Adrenal gland (tissue), 12 donors: Measurements from ENCODE around the gene RAD23A. TPM values are rescaled to one million over a fixed set of nuclear protein-coding genes. Genes with fewer than 3 reads are reported as not detected.
A peak's percentile ranks its signal among the peaks of the same experiment; 100 is the strongest.

ENCODE experiments used
- DNase-seq, 7 donors: peaks; one replicate each; pipeline ENCODE4 v3.0.0-alpha.2; 2019 to 2020
- H3K27ac ChIP-seq, 5 donors: fragments of 200-600 bp; sonication (generic) in 4 of 5; 1 replicate in 3 of 5; 2 replicates in 2 of 5; pipeline versions ENCODE4 v1.5.1 to v1.8.0; 2016 to 2020; ENCODE audit warnings: mild to moderate bottlenecking in 1 of 5
- H3K27me3 ChIP-seq: fragments of 200-600 bp; 2 replicates; pipeline ENCODE4 v1.8.0; 2021
- H3K36me3 ChIP-seq, 2 donors: fragments of 200-600 bp; replicated peaks in 1 of 2; 1 replicate in 1 of 2; 2 replicates in 1 of 2; pipeline versions ENCODE4 v1.5.1 to v1.8.0; 2018 to 2022
- H3K4me1 ChIP-seq, 2 donors: fragments of 200-600 bp; replicated peaks in 1 of 2; 1 replicate in 1 of 2; 2 replicates in 1 of 2; pipeline versions ENCODE4 v1.5.1 to v1.8.0; 2018 to 2021
- H3K4me3 ChIP-seq, 4 donors: fragments of 200-600 bp; sonication (generic) in 3 of 4; one replicate each; pipeline ENCODE4 v1.5.1; 2016 to 2018
- H3K9me3 ChIP-seq, 3 donors: fragments of 200-600 bp; sonication (generic) in 1 of 3; replicated peaks in 1 of 3; 1 replicate in 2 of 3; 2 replicates in 1 of 3; pipeline versions ENCODE4 v1.5.1 to v1.8.0; 2016 to 2021
- POLR2A ChIP-seq, 2 donors: fragments of 450-650 bp; IDR thresholded peaks; one replicate each; pipeline ENCODE4 v1.6.1; 2017; ENCODE audit warnings: antibody characterized with exemption in 2 of 2, mild to moderate bottlenecking in 2 of 2, moderate library complexity in 1 of 2
- whole genome bisulfite sequencing, 4 donors: extraction: QIAGEN DNeasy Blood & Tissue Kit in 2 of 4; methylation state at CpG; one replicate each; pipeline versions ENCODE4 v1.1.5 to v1.1.7; 2013 to 2017; 5-methylcytosine and 5-hydroxymethylcytosine counted together
- intact Hi-C, 2 donors: fragments of 100-400 bp; cut with DNase I; formaldehyde crosslinking; loops; one replicate each; pipeline versions ENCODE4 v1.14.1 to v1.15.0; 2022 to 2023
- polyA plus RNA-seq, 3 donors: library from polyadenylated mRNA; stranded (reverse); fragments of 200-250 nt in 2 of 3; fragments of 350-450 nt in 1 of 3; fragmentation: Illumina TruSeq in 1 of 3; extraction: RNeasy Lipid Tissue Mini Kit (QIAGEN cat#74804) in 1 of 3; gene quantifications; one replicate each; pipeline ENCODE4 v1.2.3, GENCODE V29; 2013 to 2014
- total RNA-seq, 9 donors: library from RNA; depleted of rRNA in 4 of 9; stranded (reverse); fragments of >200 nt in 4 of 9; fragments of 120-200 nt in 1 of 9; fragmentation: NEBNext Ultra II Directional in 1 of 9; extraction: Animal tissue kit (Norgen Biotek cat#: 25700) in 1 of 9; gene quantifications; one replicate each; pipeline versions ENCODE4 v1.1.0 to v1.2.4, GENCODE V29; 2013 to 2023
- TF ChIP-seq, protein P1 (sequence below), 6 experiments: fragments of 450-650 bp in 4 of 6; fragments of 200-600 bp in 2 of 6; sonication (generic) in 1 of 6; IDR thresholded peaks; 1 replicate in 5 of 6; 2 replicates in 1 of 6; pipeline versions ENCODE4 v1.5.1 to v1.8.0; 2016 to 2021; ENCODE audit warnings: antibody characterized with exemption in 6 of 6, mild to moderate bottlenecking in 2 of 6, moderate library complexity in 1 of 6
- donor health status: healthy with polysubstance abuse.
- donor health status: Bipolar disorder and iron deficiency.
- donor health status: DM: yes; HTN: yes; CAD: no.
- donor health status: DM: no; HTN: no; CAD: no.
- donor health status: DM: no; HTN: no; CAD: no.
- donor health status: DM: yes; HTN: yes; CAD: no.

The RAD23A gene
- total and polyA plus RNA-seq, 12 donors = 66.5 to 240 (median 112) TPM

- H3K4me1 ChIP-seq = peaks cover 5 to 36% of the 10 kb centered on the region in 2 donors
- H3K27ac ChIP-seq = peak overlapping the region in 2 of 5 donors; percentile 8 to 17
- intact Hi-C loops = no loop called here
- peaks cover 0 to 58% of the 10 kb centered on the region in 2 donors for H3K36me3 ChIP-seq
- H3K4me3 ChIP-seq = no peak overlapping the region
- no peak for DNase-seq
- H3K27me3 ChIP-seq = no peaks in the 10 kb centered on the region
- no peaks in the 10 kb centered on the region for H3K9me3 ChIP-seq
- no peak for TF ChIP-seq POLR2A (IDR thresholded peaks at IDR 0.05)
- TF ChIP-seq, protein P1, sequence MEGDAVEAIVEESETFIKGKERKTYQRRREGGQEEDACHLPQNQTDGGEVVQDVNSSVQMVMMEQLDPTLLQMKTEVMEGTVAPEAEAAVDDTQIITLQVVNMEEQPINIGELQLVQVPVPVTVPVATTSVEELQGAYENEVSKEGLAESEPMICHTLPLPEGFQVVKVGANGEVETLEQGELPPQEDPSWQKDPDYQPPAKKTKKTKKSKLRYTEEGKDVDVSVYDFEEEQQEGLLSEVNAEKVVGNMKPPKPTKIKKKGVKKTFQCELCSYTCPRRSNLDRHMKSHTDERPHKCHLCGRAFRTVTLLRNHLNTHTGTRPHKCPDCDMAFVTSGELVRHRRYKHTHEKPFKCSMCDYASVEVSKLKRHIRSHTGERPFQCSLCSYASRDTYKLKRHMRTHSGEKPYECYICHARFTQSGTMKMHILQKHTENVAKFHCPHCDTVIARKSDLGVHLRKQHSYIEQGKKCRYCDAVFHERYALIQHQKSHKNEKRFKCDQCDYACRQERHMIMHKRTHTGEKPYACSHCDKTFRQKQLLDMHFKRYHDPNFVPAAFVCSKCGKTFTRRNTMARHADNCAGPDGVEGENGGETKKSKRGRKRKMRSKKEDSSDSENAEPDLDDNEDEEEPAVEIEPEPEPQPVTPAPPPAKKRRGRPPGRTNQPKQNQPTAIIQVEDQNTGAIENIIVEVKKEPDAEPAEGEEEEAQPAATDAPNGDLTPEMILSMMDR (IDR thresholded peaks at IDR 0.05) = no peak
- WGBS, 4 donors = 78 to 94% (median 87%) methylated on average over 2 of the region's 2 CpGs
Observed at GRCh38 chr19:12940897-12941296, 4.8 kb upstream of the RAD23A start.

- no peak overlapping the region for H3K4me3 ChIP-seq
- H3K4me1 ChIP-seq = peaks cover 0 to 44% of the 10 kb centered on the region in 2 donors
- peak in 1 of 7 donors; percentile 33 for DNase-seq
- no peaks in the 10 kb centered on the region for H3K9me3 ChIP-seq
- intact Hi-C loops = no loop called here
- WGBS, 4 donors = 73 to 85% (median 82%) methylated on average over 18 of the region's 18 CpGs
- H3K27ac ChIP-seq = peak overlapping the region in 1 of 5 donors; percentile 9
- TF ChIP-seq, protein P1 (IDR thresholded peaks at IDR 0.05) = no peak
- no peak for TF ChIP-seq POLR2A (IDR thresholded peaks at IDR 0.05)
- H3K36me3 ChIP-seq = peaks cover 0 to 66% of the 10 kb centered on the region in 2 donors
- no peaks in the 10 kb centered on the region for H3K27me3 ChIP-seq
Observed at GRCh38 chr19:12943437-12944044, 2.1 kb upstream of the RAD23A start.

DNA sequence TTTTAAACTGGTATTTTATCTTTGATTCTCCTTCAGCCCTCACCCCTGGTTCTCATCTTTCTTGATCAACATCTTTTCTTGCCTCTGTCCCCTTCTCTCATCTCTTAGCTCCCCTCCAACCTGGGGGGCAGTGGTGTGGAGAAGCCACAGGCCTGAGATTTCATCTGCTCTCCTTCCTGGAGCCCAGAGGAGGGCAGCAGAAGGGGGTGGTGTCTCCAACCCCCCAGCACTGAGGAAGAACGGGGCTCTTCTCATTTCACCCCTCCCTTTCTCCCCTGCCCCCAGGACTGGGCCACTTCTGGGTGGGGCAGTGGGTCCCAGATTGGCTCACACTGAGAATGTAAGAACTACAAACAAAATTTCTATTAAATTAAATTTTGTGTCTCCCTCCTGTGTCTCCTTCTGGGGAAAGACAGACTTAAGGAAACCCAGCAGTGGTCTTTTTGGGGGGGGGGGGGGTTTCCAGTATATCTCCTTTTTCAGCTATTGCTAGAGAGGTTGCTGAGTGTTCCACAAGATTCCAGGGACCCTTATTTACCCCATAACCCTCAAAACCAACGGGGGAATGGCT, 1.5 kb upstream of the RAD23A start:
- DNase-seq = no peak
- H3K36me3 ChIP-seq = peaks cover 0 to 73% of the 10 kb centered on the region in 2 donors
- H3K27ac ChIP-seq = no peak overlapping the region
- H3K4me1 ChIP-seq = peaks cover 0 to 44% of the 10 kb centered on the region in 2 donors
- 65 to 87% (median 67%) methylated on average over 2 of the region's 2 CpGs for WGBS, 4 donors
- intact Hi-C loops = no loop called here
- no peak overlapping the region for H3K4me3 ChIP-seq
- H3K9me3 ChIP-seq = no peaks in the 10 kb centered on the region
- TF ChIP-seq, protein P1 (IDR thresholded peaks at IDR 0.05) = no peak
- no peak for TF ChIP-seq POLR2A (IDR thresholded peaks at IDR 0.05)
- H3K27me3 ChIP-seq = no peaks in the 10 kb centered on the region

DNA sequence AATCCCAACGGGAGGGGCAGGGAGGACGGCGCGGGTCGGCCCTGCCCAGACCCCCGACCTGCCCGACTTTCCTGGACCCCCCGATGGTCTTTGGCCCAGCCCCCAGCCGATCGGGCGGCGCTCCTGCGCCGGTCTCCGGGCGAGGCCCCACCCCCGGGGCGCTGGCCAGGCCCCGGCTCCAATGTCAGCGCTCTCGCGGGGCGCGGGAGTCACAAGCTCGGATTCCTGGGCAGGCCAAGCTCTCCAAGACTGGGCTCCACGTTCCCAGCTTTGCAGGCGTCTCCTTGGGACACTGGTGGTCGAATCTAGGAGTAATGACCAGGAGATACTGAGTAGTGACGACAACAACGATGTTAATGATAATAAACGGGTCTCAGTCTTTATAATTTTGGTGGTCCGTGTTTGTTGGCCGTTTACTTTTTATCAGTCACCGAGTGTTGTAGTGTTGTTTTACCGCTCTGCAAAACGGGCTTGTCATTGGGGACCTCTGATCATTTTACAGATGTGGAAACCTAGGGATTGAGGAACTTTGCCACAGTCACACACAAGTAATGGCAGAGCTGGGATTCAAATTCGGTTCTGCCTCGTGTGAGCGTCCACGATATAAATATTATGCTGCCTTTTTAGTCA, 545 bp downstream of the RAD23A start:
- TF ChIP-seq, protein P1 (IDR thresholded peaks at IDR 0.05) = no peak
- TF ChIP-seq POLR2A (IDR thresholded peaks at IDR 0.05) = no peak
- WGBS, 4 donors = 0 to 1% (median 1%) methylated on average over 12 to 40 of the region's 40 CpGs
- Histone ChIP-seq H3K9me3 (no peaks in the 10 kb centered on the region), H3K27me3 (no peaks in the 10 kb centered on the region), H3K36me3 (peaks cover 0 to 74% of the 10 kb centered on the region in 2 donors), H3K4me3 (peak overlapping the region in 3 of 4 donors; percentile 76 to 91 (median 83)), H3K4me1 (peaks cover 0 to 26% of the 10 kb centered on the region in 2 donors), H3K27ac (peak overlapping the region; percentile 70 to 98 (median 94))
- intact Hi-C loops = no loop called here
- DNase-seq = peak; percentile 75 to 87 (median 82)
